CD4-positive, alpha-beta memory T cell (primary cell): ENCODE data around the gene EXD3. TPM values are rescaled to one million over a fixed set of nuclear protein-coding genes. Genes with fewer than 3 reads are reported as not detected.

Experiments
- CTCF ChIA-PET: fragments of 350-600 bp; sonication (Branson Sonifier 250); formaldehyde crosslinking; loops from one replicate; lab custom pipeline; 2021; ENCODE audit warnings: inconsistent platforms; ENCODE audit not compliant: partially characterized antibody; lab: Charles Lee
- POLR2A ChIA-PET: fragments of 350-600 bp; sonication (Branson Sonifier 250); formaldehyde crosslinking; loops from one replicate; lab custom pipeline; 2021; ENCODE audit not compliant: partially characterized antibody; lab: Charles Lee
- DNase-seq, 5 donors: peaks; one replicate each; pipeline versions ENCODE4 v3.0.0 to v3.0.0-alpha.2; 2020 to 2022; ENCODE audit warnings: mixed read lengths in 1 of 5
- H3K27ac ChIP-seq: one replicate; pipeline ENCODE4 v1.7.0; 2013; ENCODE audit warnings: low read depth, low read length
- H3K27me3 ChIP-seq: 2 replicates; pipeline ENCODE4 v1.7.0; 2013; ENCODE audit warnings: mild to moderate bottlenecking, low read length, moderate library complexity; ENCODE audit not compliant: insufficient read depth
- H3K36me3 ChIP-seq: 2 replicates; pipeline ENCODE4 v1.7.0; 2013; ENCODE audit warnings: mild to moderate bottlenecking, low read length, moderate library complexity; ENCODE audit not compliant: insufficient read depth
- H3K4me1 ChIP-seq: 2 replicates; pipeline ENCODE4 v1.7.0; 2013; ENCODE audit warnings: mild to moderate bottlenecking, low read length, moderate library complexity; ENCODE audit not compliant: insufficient read depth
- H3K4me3 ChIP-seq, 2 donors: one replicate each; pipeline ENCODE4 v1.7.0; 2013; ENCODE audit warnings: low read length in 2 of 2, mild to moderate bottlenecking in 1 of 2
- H3K9me3 ChIP-seq, 2 donors: one replicate each; pipeline ENCODE4 v1.7.0; 2013; ENCODE audit warnings: low read length in 2 of 2, control low read depth in 1 of 2; ENCODE audit not compliant: control insufficient read depth in 1 of 2
- H3K27ac Mint-ChIP-seq, 7 donors: one replicate each; pipeline ENCODE4 v1.8.0; 2020 to 2021; ENCODE audit warnings: mixed read lengths in 7 of 7, mild to moderate bottlenecking in 6 of 7, inconsistent platforms in 3 of 7, moderate library complexity in 3 of 7
- H3K27me3 Mint-ChIP-seq, 2 donors: one replicate each; pipeline ENCODE4 v1.8.0; 2020 to 2021; ENCODE audit warnings: mixed read lengths in 2 of 2
- H3K36me3 Mint-ChIP-seq, 2 donors: one replicate each; pipeline ENCODE4 v1.8.0; 2020 to 2021; ENCODE audit warnings: mixed read lengths in 2 of 2, inconsistent platforms in 1 of 2, mild to moderate bottlenecking in 1 of 2
- H3K4me1 Mint-ChIP-seq, 4 donors: one replicate each; pipeline ENCODE4 v1.8.0; 2020 to 2021; ENCODE audit warnings: mixed read lengths in 4 of 4, mild to moderate bottlenecking in 1 of 4
- H3K4me3 Mint-ChIP-seq, 8 donors: one replicate each; pipeline ENCODE4 v1.8.0; 2020 to 2021; ENCODE audit warnings: mixed read lengths in 8 of 8, mild to moderate bottlenecking in 7 of 8, moderate library complexity in 6 of 8, inconsistent platforms in 3 of 8
- H3K9me3 Mint-ChIP-seq, 8 donors: one replicate each; pipeline ENCODE4 v1.8.0; 2020 to 2021; ENCODE audit warnings: mixed read lengths in 8 of 8, mild to moderate bottlenecking in 5 of 8, inconsistent platforms in 3 of 8, moderate library complexity in 1 of 8
- intact Hi-C: fragments of 100-400 bp; cut with micrococcal nuclease; formaldehyde crosslinking; loops from one replicate; pipeline ENCODE4 v1.15.1; 2023
- polyA plus RNA-seq, 2 donors: library from polyadenylated mRNA; unstranded; fragments of 300-500 nt; fragmentation: Illumina TruSeq; gene quantifications; one replicate each; pipeline ENCODE4 v1.2.3, GENCODE V29; 2021
- total RNA-seq, 2 experiments: library from RNA; stranded (reverse); gene quantifications; one replicate each; pipeline ENCODE4 v1.2.3, GENCODE V29; 2021

Gene EXD3
- total and polyA plus RNA-seq, 4 experiments from 2014 or later: 2.5 to 21.9 (median 14.2) TPM

DNA sequence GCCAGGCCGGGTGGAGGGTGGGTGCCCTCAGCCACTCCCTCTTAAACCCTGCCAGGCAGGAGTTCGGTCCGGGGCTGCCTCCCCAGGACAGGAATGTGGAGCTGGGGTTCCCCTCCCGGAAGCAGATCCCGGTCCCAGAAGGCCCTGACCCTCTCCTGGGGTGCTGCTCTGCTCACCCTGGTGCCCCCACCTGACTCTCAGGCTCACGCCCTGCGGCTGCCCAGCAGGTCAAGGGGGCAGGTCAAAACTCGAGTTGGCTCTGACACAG lies 117.2 kb downstream of the EXD3 start:
- H3K36me3 ChIP-seq: no peaks in the 10 kb centered on the region
- H3K9me3 ChIP-seq: no peaks in the 10 kb centered on the region
- H3K27me3 ChIP-seq: no peaks in the 10 kb centered on the region
- H3K4me3 Mint-ChIP-seq: peak overlapping the region in 2 of 8 donors; percentile 61 to 71
- no peak for DNase-seq
- no peak overlapping the region for H3K27ac Mint-ChIP-seq
- no peaks in the 10 kb centered on the region for H3K36me3 Mint-ChIP-seq
- POLR2A ChIA-PET: no interaction called here
- intact Hi-C loops: loop anchor here (10.0 kb wide), 1 partner anchor 229 kb away; no protein-coding TSS in a partner anchor
- H3K4me1 Mint-ChIP-seq: peaks cover 3 to 24% (median 12%) of the 10 kb centered on the region in 4 donors
- CTCF ChIA-PET: no interaction called here
- H3K27ac ChIP-seq: no peak overlapping the region
- H3K4me1 ChIP-seq: peaks cover 23% of the 10 kb centered on the region
- H3K27me3 Mint-ChIP-seq: peaks cover 0 to 1% of the 10 kb centered on the region in 2 donors
- no peaks in the 10 kb centered on the region for H3K9me3 Mint-ChIP-seq
- peak overlapping the region in 1 of 2 donors; percentile 13 for H3K4me3 ChIP-seq

DNA sequence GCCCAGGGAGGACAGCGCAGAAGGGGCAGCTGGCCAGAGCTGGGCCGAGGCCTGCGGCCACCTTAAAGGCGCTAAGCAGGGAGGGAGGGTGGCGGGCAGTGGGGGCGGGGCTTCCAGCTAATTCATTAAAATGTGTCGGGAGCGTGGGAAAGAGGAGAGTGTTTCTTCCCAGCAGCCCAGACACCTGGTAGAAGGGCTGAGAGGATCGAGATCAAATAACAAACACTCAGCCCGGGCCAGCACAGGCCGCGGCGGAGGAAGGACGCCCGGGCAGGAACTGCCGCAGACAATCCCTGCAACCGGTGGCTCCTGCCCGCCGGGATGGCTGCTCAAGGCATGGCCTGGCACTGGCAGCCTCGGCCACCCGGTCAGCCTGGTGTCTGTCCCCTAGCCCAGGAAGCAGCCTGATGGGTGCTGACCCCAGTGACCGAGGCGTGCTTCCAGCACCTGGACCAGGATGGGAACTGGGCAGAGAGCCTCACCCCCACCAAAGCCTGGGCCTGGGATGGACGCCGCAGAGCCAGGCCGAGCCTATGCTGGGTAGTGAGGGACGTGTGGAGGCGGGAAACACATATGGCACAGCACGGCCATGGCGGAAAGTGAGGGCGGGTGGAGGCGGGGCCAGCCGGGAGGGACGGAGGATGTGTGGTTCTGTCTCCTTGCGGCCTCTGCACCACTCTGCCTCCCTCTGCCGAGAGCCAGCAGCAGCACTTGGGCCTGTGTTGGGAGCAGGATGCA lies 117.7 kb downstream of the EXD3 start:
- intact Hi-C loops: loop anchor here (10.0 kb wide), 1 partner anchor 230 kb away; no protein-coding TSS in a partner anchor
- ChIA-PET CTCF (no interaction called here), POLR2A (no interaction called here)
- H3K4me1 ChIP-seq: peaks cover 28% of the 10 kb centered on the region
- Mint-ChIP-seq H3K27me3 (peaks cover 0 to 3% of the 10 kb centered on the region in 2 donors), H3K27ac (peak overlapping the region in 1 of 7 donors; percentile 4), H3K9me3 (no peaks in the 10 kb centered on the region), H3K4me3 (peak overlapping the region in 3 of 8 donors; percentile 29 to 71 (median 61)), H3K36me3 (no peaks in the 10 kb centered on the region), H3K4me1 (peaks cover 3 to 26% (median 14%) of the 10 kb centered on the region in 4 donors)
- no peaks in the 10 kb centered on the region for H3K9me3 ChIP-seq
- H3K36me3 ChIP-seq: no peaks in the 10 kb centered on the region
- DNase-seq: peak in 4 of 5 donors; percentile 45 to 70 (median 50)
- H3K4me3 ChIP-seq: no peak overlapping the region
- no peak overlapping the region for H3K27ac ChIP-seq
- H3K27me3 ChIP-seq: no peaks in the 10 kb centered on the region

GRCh38 chr9:137304383-137305059 lies 118.4 kb downstream of the EXD3 start:
- ChIA-PET CTCF (no interaction called here), POLR2A (no interaction called here)
- Histone ChIP-seq H3K36me3 (no peaks in the 10 kb centered on the region), H3K4me1 (peaks cover 32% of the 10 kb centered on the region), H3K27me3 (peaks cover 6% of the 10 kb centered on the region), H3K27ac (no peak overlapping the region), H3K9me3 (no peaks in the 10 kb centered on the region), H3K4me3 (no peak overlapping the region)
- no peak for DNase-seq
- intact Hi-C loops: loop anchor here (10.0 kb wide), 1 partner anchor 230 kb away; no protein-coding TSS in a partner anchor
- Mint-ChIP-seq H3K27ac (no peak overlapping the region), H3K4me3 (no peak overlapping the region), H3K9me3 (no peaks in the 10 kb centered on the region), H3K4me1 (peaks cover 3 to 26% (median 14%) of the 10 kb centered on the region in 4 donors), H3K36me3 (no peaks in the 10 kb centered on the region), H3K27me3 (peaks cover 2 to 6% of the 10 kb centered on the region in 2 donors)

- intact Hi-C loops: loop anchor here (10.0 kb wide), 1 partner anchor 231 kb away; no protein-coding TSS in a partner anchor
- no peak for DNase-seq
- no peaks in the 10 kb centered on the region for H3K36me3 ChIP-seq
- POLR2A ChIA-PET: interaction anchor here (0.9 kb wide), 1 partner anchor 62 kb away, joined by 3 read pairs; no protein-coding TSS in a partner anchor
- CTCF ChIA-PET: no interaction called here
- peaks cover 10% of the 10 kb centered on the region for H3K27me3 ChIP-seq
- Mint-ChIP-seq H3K4me3 (peak overlapping the region in 3 of 8 donors; percentile 23 to 31 (median 30)), H3K27me3 (peaks cover 2 to 6% of the 10 kb centered on the region in 2 donors), H3K36me3 (no peaks in the 10 kb centered on the region), H3K9me3 (no peaks in the 10 kb centered on the region), H3K27ac (no peak overlapping the region), H3K4me1 (peaks cover 3 to 26% (median 14%) of the 10 kb centered on the region in 4 donors)
- peaks cover 32% of the 10 kb centered on the region for H3K4me1 ChIP-seq
- no peak overlapping the region for H3K27ac ChIP-seq
- H3K9me3 ChIP-seq: no peaks in the 10 kb centered on the region
- H3K4me3 ChIP-seq: no peak overlapping the region
Measured at GRCh38 chr9:137303893-137304382, 119.0 kb downstream of the EXD3 start.

DNA sequence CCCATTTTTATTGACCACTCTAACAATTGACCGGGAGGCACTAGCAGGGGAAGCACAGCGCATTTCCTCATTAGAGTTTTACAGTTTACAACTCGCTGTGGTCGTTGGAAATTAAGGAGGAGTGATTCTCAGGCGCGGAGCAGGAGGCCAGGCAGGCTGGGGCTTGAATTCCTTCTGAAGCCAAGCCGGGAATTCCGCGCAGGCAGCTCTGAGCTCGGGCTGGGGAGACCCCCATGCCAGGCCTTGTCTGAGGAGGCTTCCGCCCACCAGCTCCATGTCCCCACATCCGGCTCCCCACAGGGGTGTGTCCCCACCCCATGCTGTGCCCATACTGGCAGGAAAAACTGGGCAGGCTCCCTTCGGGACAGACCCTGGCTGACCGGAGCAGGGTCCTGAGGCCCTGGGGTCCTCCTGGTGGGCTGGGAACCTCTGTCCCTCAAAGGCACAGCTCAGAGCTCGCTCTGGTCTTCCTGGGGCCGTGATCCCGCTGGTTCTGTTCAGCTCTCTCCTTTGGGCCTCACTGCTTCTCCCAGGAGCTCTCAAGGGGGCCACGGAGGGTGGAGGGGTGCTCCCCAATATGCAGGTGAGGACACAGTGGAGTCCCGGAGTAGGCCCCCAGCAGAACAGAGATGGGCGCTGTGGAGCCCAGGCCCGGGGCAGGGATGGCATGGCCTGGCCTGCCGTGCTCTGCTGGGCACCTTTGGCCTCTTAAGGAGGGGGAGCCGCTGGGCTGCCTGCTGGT lies 119.6 kb downstream of the EXD3 start:
- Histone ChIP-seq H3K4me3 (no peak overlapping the region), H3K27me3 (peaks cover 15% of the 10 kb centered on the region), H3K36me3 (no peaks in the 10 kb centered on the region), H3K4me1 (peaks cover 32% of the 10 kb centered on the region), H3K27ac (no peak overlapping the region), H3K9me3 (no peaks in the 10 kb centered on the region)
- peaks cover 2 to 6% of the 10 kb centered on the region in 2 donors for H3K27me3 Mint-ChIP-seq
- peak overlapping the region in 5 of 8 donors; percentile 17 to 31 (median 23) for H3K4me3 Mint-ChIP-seq
- H3K36me3 Mint-ChIP-seq: no peaks in the 10 kb centered on the region
- ChIA-PET POLR2A (interaction anchor here (0.9 kb wide), 1 partner anchor 61 kb away, joined by 3 read pairs; no protein-coding TSS in a partner anchor), CTCF (interaction anchor here (1.7 kb wide), 1 partner anchor 219 kb away, joined by 4 read pairs; no protein-coding TSS in a partner anchor)
- no peaks in the 10 kb centered on the region for H3K9me3 Mint-ChIP-seq
- intact Hi-C loops: loop anchor here (10.0 kb wide), 1 partner anchor 231 kb away; no protein-coding TSS in a partner anchor
- peaks cover 3 to 26% (median 14%) of the 10 kb centered on the region in 4 donors for H3K4me1 Mint-ChIP-seq
- DNase-seq: no peak
- peak overlapping the region in 2 of 7 donors; percentile 35 to 41 for H3K27ac Mint-ChIP-seq

- POLR2A ChIA-PET: interaction anchor here (0.9 to 1.7 kb wide), 3 partner anchors 60 to 121 kb away, joined by 3 to 11 read pairs (median 7); partner anchors contain the start of genes EXD3, NOXA1 and TUBB4B
- peaks cover 3 to 26% (median 14%) of the 10 kb centered on the region in 4 donors for H3K4me1 Mint-ChIP-seq
- Histone ChIP-seq H3K36me3 (no peaks in the 10 kb centered on the region), H3K4me1 (peaks cover 32% of the 10 kb centered on the region), H3K4me3 (no peak overlapping the region), H3K27ac (peak overlapping the region; percentile 15), H3K9me3 (no peaks in the 10 kb centered on the region), H3K27me3 (peaks cover 15% of the 10 kb centered on the region)
- intact Hi-C loops: loop anchor here (1.0 to 10.0 kb wide), 2 partner anchors 143 to 232 kb away; no protein-coding TSS in a partner anchor
- H3K36me3 Mint-ChIP-seq: no peaks in the 10 kb centered on the region
- CTCF ChIA-PET: interaction anchor here (0.9 to 1.7 kb wide), 5 partner anchors 11 to 223 kb away, joined by 3 to 4 read pairs (median 3); no protein-coding TSS in a partner anchor
- H3K4me3 Mint-ChIP-seq: no peak overlapping the region
- DNase-seq: no peak
- no peaks in the 10 kb centered on the region for H3K9me3 Mint-ChIP-seq
- H3K27me3 Mint-ChIP-seq: peaks cover 2 to 6% of the 10 kb centered on the region in 2 donors
- peak overlapping the region in 1 of 7 donors; percentile 35 for H3K27ac Mint-ChIP-seq
Measured at GRCh38 chr9:137302449-137303150, 120.4 kb downstream of the EXD3 start.
